Neural progenitor cell (in vitro differentiated cells): ENCODE measurements around the gene ANKRD60. TPM values are rescaled to one million over a fixed set of nuclear protein-coding genes. Genes with fewer than 3 reads are reported as not detected.

Source experiments
- DNase-seq: peaks from one replicate; pipeline ENCODE4 v3.0.0-alpha.2; 2016; ENCODE audit warnings: low spot score
- H2AFZ ChIP-seq: fragments of 200-600 bp; sonication (generic); replicated peaks from 2 replicates; pipeline ENCODE4 v1.6.1; 2016; ENCODE audit warnings: antibody characterized with exemption
- H3F3A ChIP-seq: fragments of 200-600 bp; sonication (generic); 2 replicates; pipeline ENCODE4 v1.6.1; 2016; ENCODE audit warnings: antibody characterized with exemption, low read depth
- H3K27ac ChIP-seq: fragments of 200-600 bp; sonication (generic); 2 replicates; pipeline ENCODE4 v1.5.1; 2016; ENCODE audit warnings: mild to moderate bottlenecking
- H3K27me3 ChIP-seq: fragments of 200-600 bp; sonication (generic); 2 replicates; pipeline ENCODE4 v1.6.1; 2016; ENCODE audit warnings: mild to moderate bottlenecking, moderate library complexity
- H3K36me3 ChIP-seq: fragments of 200-600 bp; sonication (generic); 2 replicates; pipeline ENCODE4 v1.5.1; 2016
- H3K4me1 ChIP-seq: fragments of 200-600 bp; sonication (generic); 2 replicates; pipeline ENCODE4 v1.6.1; 2016; ENCODE audit warnings: mixed run types
- H3K4me2 ChIP-seq: fragments of 200-600 bp; sonication (generic); 2 replicates; pipeline ENCODE4 v1.6.1; 2016
- H3K4me3 ChIP-seq: fragments of 200-600 bp; sonication (generic); 2 replicates; pipeline ENCODE4 v1.5.1; 2016
- H3K79me2 ChIP-seq: fragments of 200-600 bp; sonication (generic); 2 replicates; pipeline ENCODE4 v1.6.1; 2016; ENCODE audit warnings: low read depth
- H3K9ac ChIP-seq: fragments of 200-600 bp; sonication (generic); 2 replicates; pipeline ENCODE4 v1.6.1; 2016
- H3K9me3 ChIP-seq: fragments of 200-600 bp; sonication (generic); 2 replicates; pipeline ENCODE4 v1.5.1; 2016; ENCODE audit warnings: low read depth
- H4K20me1 ChIP-seq: fragments of 200-600 bp; sonication (generic); 2 replicates; pipeline ENCODE4 v1.6.1; 2016; ENCODE audit warnings: low read depth
- H3K27ac Mint-ChIP-seq: 3 replicates; pipeline ENCODE4 v1.8.0; 2021; ENCODE audit warnings: mixed read lengths
- H3K27me3 Mint-ChIP-seq: 2 replicates; pipeline ENCODE4 v1.8.0; 2022; ENCODE audit warnings: low read depth, mild to moderate bottlenecking, inconsistent platforms, moderate library complexity, mixed read lengths; ENCODE audit not compliant: insufficient read depth
- H3K36me3 Mint-ChIP-seq: 3 replicates; pipeline ENCODE4 v1.8.0; 2021; ENCODE audit warnings: mixed read lengths
- H3K4me1 Mint-ChIP-seq: 3 replicates; pipeline ENCODE4 v1.8.0; 2021; ENCODE audit warnings: mixed read lengths
- H3K4me3 Mint-ChIP-seq: 3 replicates; pipeline ENCODE4 v1.8.0; 2021; ENCODE audit warnings: mild to moderate bottlenecking, moderate library complexity, mixed read lengths
- H3K9me3 Mint-ChIP-seq: 3 replicates; pipeline ENCODE4 v1.8.0; 2020; ENCODE audit warnings: mixed read lengths
- CTCF ChIP-seq: fragments of 200-600 bp; sonication (generic); IDR thresholded peaks from 2 replicates; pipeline ENCODE4 v1.5.1; 2017; ENCODE audit warnings: antibody characterized with exemption, mild to moderate bottlenecking
- EZH2 ChIP-seq: fragments of 200-600 bp; sonication (generic); IDR thresholded peaks from 2 replicates; pipeline ENCODE4 v1.6.1; 2017; ENCODE audit warnings: antibody characterized with exemption, mild to moderate bottlenecking, moderate library complexity
- EZH2phosphoT487 ChIP-seq: fragments of 200-600 bp; sonication (generic); IDR thresholded peaks from 2 replicates; pipeline ENCODE4 v1.6.1; 2017; ENCODE audit warnings: antibody characterized with exemption
- total RNA-seq: library from RNA; depleted of rRNA; stranded (reverse); fragments of >200 nt; gene quantifications from 2 replicates; pipeline ENCODE4 v1.2.3, GENCODE V29; 2015; ENCODE audit warnings: low replicate concordance

Gene ANKRD60
- total RNA-seq, 1 donor from 2014 or later, result not detected

- no peaks in the 10 kb centered on the region for H3K36me3 Mint-ChIP-seq
- Histone ChIP-seq H3K27ac (no peak overlapping the region), H3K4me3 (no peak overlapping the region), H3K27me3 (no peaks in the 10 kb centered on the region), H3K4me1 (no peaks in the 10 kb centered on the region), H4K20me1 (no peaks in the 10 kb centered on the region), H3K36me3 (no peaks in the 10 kb centered on the region), H3K79me2 (no peaks in the 10 kb centered on the region), H3K4me2 (no peak overlapping the region), H3K9ac (no peak overlapping the region), H3F3A (no peaks in the 10 kb centered on the region), H2AFZ (no peak overlapping the region), H3K9me3 (no peaks in the 10 kb centered on the region)
- no peak for DNase-seq
- H3K9me3 Mint-ChIP-seq, result peaks cover 2% of the 10 kb centered on the region
- peaks cover 4% of the 10 kb centered on the region for H3K27me3 Mint-ChIP-seq
- H3K27ac Mint-ChIP-seq, result no peak overlapping the region
- TF ChIP-seq CTCF, result no peak
- TF ChIP-seq EZH2phosphoT487, result no peak
- no peak for TF ChIP-seq EZH2
- H3K4me3 Mint-ChIP-seq, result peak overlapping the region; percentile 1
- H3K4me1 Mint-ChIP-seq, result no peaks in the 10 kb centered on the region
Measured at GRCh38 chr20:58196402-58197184, 31.9 kb downstream of the ANKRD60 start.

- Histone ChIP-seq H3K79me2 (no peaks in the 10 kb centered on the region), H3K4me1 (no peaks in the 10 kb centered on the region), H3F3A (no peaks in the 10 kb centered on the region), H3K9ac (no peak overlapping the region), H4K20me1 (no peaks in the 10 kb centered on the region), H3K36me3 (no peaks in the 10 kb centered on the region), H3K9me3 (no peaks in the 10 kb centered on the region), H3K4me2 (no peak overlapping the region), H3K4me3 (no peak overlapping the region), H2AFZ (no peak overlapping the region), H3K27me3 (no peaks in the 10 kb centered on the region), H3K27ac (no peak overlapping the region)
- TF ChIP-seq EZH2phosphoT487 (no peak), EZH2 (no peak), CTCF (no peak)
- no peak overlapping the region for H3K4me3 Mint-ChIP-seq
- peaks cover 2% of the 10 kb centered on the region for H3K9me3 Mint-ChIP-seq
- no peaks in the 10 kb centered on the region for H3K4me1 Mint-ChIP-seq
- peaks cover 10% of the 10 kb centered on the region for H3K27me3 Mint-ChIP-seq
- no peaks in the 10 kb centered on the region for H3K36me3 Mint-ChIP-seq
- no peak overlapping the region for H3K27ac Mint-ChIP-seq
- DNase-seq, result no peak
Measured at GRCh38 chr20:58195047-58195446, 33.4 kb downstream of the ANKRD60 start.

GRCh38 chr20:58194175-58194791 is 34.2 kb downstream of the ANKRD60 start:
- no peak for TF ChIP-seq EZH2phosphoT487
- no peak for TF ChIP-seq CTCF
- no peak for TF ChIP-seq EZH2
- Mint-ChIP-seq H3K36me3 (no peaks in the 10 kb centered on the region), H3K4me3 (no peak overlapping the region), H3K4me1 (no peaks in the 10 kb centered on the region), H3K9me3 (peaks cover 2% of the 10 kb centered on the region), H3K27me3 (peaks cover 10% of the 10 kb centered on the region), H3K27ac (no peak overlapping the region)
- no peaks in the 10 kb centered on the region for H3K79me2 ChIP-seq
- no peak overlapping the region for H2AFZ ChIP-seq
- H3F3A ChIP-seq, result no peaks in the 10 kb centered on the region
- no peaks in the 10 kb centered on the region for H4K20me1 ChIP-seq
- no peaks in the 10 kb centered on the region for H3K9me3 ChIP-seq
- H3K27me3 ChIP-seq, result no peaks in the 10 kb centered on the region
- H3K27ac ChIP-seq, result no peak overlapping the region
- H3K9ac ChIP-seq, result no peak overlapping the region
- H3K4me1 ChIP-seq, result no peaks in the 10 kb centered on the region
- no peak for DNase-seq
- no peak overlapping the region for H3K4me2 ChIP-seq
- H3K36me3 ChIP-seq, result no peaks in the 10 kb centered on the region
- no peak overlapping the region for H3K4me3 ChIP-seq
